ENCODE data around the gene ZSWIM6.

The ZSWIM6 gene

DNA sequence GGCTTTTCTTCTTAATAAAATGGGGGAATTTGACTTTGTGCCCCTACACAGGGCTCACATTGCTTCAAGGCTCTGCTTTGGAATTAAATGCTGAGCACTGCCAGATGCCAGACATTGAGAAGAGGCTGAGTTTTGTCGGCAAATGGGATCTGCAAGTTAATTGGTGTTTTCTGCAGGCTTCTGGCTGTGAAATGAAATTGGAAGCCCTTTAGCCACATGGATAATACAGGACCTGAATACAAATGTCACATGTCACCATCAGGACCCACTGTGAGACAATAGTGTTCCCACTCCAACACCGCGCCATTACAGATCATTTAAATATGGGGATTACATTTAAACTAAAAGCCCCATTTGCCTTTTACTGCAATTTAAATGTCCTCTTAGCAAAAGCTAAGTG lies 164.4 kb downstream of the ZSWIM6 start:
- no peak for DNase-seq

DNA sequence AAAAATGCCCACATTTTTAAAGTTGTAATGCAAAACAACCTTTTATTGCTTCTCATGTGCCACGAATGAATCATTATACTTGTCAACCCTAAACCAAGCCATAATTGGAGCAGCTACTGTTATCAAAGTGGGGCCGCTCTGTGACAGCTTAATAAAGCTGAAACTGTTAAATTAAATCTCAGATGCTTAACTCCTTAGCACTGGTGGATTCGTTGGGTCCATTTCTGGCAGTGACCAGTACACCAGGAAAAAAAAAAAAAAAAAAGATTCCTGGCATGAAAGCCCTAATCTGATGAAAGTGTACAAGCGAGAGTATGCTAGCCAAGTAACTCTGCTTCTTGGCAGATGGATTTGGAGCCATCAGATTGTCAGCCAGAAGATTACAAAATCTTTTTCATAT lies 164.8 kb downstream of the ZSWIM6 start:
- DNase-seq: no peak

DNA sequence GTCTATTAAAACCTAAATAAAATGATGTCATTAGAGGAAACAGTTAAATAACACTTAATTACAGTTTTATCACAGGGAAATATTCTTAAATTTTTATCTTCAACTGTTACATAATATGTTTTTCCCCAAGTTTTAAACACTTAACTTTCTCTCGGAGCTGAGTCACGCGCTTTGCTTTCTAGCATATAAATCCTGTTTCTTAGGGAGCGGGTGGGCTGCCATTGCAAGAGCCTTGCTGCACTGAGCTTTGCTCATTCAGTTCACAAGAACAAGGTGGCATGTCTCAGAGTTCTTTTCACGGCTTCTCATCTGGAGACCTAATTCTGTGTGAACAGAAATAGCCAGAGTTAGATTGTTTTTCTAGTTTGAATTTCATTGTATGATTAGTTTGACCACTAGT lies 166.1 kb downstream of the ZSWIM6 start:
- DNase-seq: no peak

DNA sequence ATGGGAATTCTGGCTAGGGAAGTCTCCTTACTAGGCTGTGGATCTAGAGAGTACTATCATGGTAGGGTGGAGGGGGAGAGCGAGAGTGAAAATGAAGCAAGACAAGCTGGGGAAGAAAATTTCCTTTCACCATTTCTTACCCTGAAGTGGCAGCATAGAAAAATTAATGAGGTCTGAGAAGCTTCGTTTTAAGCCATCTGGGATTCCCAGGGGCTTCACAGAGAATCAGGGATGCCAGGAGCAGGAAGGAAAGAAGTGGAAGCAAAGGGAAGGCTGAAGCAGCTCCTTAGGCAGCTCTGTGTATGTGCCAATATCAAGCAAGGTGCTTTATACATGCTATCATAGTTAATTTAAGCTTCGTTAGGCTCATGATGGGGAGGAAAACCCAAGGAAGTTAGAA lies 169.9 kb downstream of the ZSWIM6 start:
- DNase-seq: no peak

DNA sequence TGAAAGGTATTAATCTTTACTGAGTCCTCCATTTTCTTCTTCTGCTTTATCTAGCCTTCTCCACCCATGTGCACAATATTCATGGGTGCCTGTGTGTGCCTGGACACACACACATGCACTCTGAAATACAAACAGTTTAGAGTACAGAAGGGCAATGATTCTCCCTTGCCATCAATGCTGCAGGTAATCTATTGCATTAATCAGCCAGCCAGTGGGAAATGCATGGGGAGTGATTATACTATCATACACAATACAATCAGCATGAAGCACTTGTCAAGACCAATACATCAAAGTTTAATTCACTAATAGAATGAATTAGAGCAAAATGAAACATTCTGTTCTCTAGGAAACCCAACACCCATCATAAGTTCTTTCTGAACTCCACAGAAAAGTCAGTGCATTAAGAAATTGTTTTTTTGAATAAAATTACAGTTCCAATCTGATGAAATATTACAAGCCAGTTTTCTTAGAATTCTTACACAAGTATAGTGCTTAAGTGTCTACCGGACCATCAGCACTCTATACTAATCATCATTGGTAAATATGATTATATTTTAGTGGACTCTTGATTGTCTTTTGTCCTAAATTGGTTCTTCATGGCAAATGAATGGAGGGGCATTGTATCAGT lies 172.2 kb downstream of the ZSWIM6 start:
- no peak for DNase-seq

DNA sequence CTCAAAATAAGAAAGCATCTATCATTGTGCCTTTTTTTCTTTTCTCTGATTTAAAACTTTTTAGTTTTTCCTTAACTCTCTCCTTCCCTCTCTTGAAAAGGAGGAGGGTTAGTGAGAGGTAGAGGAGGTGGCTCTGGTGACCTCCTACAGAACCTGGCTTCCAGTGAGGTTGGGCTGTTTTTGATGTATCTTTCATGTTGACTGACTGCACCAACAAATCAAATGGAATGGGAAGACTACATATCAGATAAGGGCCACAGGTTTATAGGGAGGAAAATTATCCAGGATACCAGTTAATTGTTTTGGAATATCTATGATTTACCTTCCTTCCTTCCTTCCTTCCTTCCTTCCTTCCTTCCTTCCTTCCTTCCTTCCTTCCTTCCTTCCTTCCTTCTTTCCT lies 173.2 kb downstream of the ZSWIM6 start:
- no peak for DNase-seq

DNA sequence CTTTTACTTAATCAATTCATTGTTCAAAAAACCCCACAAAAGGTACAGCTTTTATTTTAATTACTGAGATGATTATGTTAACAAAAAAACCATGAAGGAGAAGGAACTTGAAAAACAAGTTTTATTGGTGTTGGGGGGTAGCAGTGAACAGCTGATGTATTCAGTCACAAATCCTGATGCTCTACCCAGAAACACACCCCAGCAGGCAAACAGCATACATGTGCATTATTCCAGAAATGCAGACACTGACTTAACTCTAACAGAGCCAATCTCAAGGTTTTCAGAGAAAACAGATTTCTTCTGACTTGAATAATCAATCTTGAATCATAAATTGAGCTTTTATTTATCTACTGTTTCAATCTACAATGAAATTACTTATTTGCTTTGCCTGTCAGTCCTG lies 175.2 kb downstream of the ZSWIM6 start:
- no peak for DNase-seq

DNA sequence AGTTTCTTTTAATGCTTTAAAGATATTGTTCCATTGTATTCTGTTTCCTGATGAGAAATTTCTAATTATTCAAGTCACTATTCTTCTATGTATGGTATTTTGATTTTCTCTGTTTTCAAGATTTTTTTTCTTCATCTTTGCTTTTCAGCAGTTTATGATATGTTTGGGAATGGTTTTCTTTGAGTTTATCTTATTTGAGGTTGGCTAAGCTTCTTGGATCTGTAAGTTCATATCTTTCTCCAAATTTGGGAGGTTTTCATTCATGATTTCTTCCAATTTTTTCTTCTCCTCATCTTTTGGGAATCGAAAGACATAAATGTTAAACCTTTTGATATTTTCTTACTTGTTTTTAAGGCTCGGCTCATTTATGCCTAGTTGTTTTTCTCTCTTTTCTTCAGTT lies 184.9 kb downstream of the ZSWIM6 start:
- DNase-seq: no peak

DNA sequence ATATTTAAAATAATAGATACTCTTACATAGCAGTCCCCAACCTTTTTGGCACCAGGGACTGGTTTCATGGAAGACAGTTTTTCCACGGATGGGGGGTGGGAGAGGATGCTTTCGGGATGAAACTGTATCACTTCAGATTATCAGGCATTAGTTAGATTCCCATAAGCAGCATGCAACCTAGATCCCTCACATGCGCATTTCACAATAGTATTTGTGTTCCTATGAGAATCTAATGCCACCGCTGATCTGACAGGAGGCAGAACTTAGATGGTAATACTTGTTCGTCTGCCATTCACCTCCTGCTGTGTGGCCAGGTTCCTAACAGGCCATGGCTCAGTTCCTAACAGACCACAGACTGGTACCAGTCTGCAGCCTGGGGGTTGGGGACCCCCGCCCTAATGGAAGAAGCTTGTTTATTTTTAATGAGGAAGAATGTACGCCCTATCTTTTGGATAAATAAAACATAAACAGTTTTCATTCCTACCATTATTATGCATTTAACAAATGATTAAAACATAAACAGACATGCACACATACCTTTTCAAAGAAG lies 187.7 kb downstream of the ZSWIM6 start:
- DNase-seq: no peak

DNA sequence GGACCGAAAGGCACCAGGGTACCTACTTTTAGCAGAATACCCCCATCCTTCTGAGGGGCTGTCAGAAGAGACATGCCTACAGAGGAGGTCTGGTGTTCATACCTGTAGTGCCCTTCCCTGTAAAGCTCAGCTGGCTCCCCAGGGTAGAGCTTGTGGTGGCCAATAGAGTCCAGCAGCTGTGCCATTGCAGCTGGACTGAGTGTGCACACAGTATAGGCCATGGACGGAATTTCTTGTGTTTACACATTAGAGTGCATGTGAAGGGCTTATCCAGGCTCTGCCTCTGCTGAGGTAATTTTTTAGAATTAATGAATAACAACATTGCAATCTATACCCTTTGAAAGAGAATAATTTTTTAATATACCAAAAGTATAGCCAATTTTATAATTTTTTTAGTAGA lies 191.0 kb downstream of the ZSWIM6 start:
- DNase-seq: no peak

DNA sequence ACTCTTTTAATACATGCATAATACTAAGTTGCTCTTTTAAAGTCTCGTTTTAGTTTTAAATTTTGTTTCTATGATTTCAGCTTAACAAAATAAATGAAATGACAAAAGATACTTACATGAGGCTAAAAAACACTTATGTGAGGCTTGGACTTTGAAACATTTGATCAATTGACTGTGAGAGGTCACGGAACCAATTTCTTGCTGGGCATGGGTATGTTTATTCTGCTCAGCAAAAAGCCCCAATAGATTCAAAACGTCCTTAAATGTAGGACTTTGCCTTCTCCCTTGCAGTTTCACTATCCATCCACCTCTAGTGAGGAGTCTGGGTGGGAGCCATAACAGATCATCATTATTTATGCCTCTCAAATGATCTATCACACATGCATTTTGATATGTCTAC lies 191.9 kb downstream of the ZSWIM6 start:
- DNase-seq: no peak

DNA sequence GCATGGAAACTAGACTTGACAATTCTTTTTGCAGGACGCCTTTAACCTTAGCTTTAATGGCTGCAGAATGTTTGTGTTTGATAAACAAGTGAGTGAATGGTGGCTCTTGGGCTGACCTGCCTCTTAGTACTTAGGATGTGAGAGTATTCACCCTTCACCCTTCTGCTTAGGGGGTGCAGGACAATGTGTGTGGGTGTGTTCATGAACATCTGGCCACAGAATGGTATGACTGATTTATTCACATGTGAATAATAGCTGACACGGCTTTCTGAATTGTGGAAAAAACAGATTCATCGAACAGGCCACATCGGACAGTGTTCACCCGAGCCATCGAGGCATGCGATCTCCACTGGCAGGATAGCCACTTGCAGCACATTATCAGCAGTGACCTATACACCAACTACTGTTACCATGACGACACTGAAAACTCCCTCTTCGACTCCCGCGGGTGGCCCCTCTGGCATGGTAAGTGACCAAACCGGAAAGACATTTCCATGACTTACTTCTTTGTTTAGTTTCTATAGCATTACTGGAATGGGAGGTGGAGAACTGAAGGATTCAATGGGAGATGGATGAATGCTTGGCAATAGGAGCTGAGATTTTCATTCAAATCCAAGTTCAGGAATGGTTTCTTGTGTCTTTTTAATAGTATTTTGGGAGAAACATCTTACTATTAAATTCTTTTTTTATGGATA lies 193.6 kb downstream of the ZSWIM6 start:
- no peak for DNase-seq

DNA sequence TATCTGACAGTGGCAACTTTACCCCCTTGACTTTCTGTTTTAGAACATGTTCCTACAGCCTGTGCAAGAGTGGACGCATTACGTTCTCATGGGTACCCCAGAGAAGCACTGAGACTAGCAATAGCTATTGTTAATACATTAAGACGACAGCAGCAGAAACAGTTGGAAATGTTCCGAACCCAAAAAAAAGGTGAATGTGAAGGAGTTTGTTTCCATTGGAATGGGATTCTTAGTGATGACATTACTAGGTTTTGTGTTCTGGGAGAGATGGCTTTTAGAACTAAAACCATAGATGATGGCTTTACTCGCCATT lies 194.1 kb downstream of the ZSWIM6 start:
- no peak for DNase-seq

DNA sequence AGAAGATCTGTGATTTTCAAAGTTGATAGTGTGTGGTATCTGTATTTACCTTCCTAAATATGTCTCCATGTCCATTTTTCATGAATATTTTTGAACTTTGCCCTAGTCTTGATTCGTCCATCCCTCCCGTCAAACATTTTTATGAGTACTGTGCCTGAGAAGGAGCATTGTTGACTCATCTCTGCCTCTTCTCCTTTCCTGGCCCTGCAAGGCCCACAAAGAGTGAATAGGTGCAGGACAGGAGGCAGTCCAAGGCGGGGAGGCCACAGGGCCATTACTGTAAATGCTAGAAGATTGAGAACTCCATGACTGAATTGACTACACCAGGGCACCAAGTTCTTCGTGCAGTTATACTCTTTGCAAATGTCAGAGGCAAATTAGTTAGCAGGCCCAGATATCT lies 200.9 kb downstream of the ZSWIM6 start:
- no peak for DNase-seq

DNA sequence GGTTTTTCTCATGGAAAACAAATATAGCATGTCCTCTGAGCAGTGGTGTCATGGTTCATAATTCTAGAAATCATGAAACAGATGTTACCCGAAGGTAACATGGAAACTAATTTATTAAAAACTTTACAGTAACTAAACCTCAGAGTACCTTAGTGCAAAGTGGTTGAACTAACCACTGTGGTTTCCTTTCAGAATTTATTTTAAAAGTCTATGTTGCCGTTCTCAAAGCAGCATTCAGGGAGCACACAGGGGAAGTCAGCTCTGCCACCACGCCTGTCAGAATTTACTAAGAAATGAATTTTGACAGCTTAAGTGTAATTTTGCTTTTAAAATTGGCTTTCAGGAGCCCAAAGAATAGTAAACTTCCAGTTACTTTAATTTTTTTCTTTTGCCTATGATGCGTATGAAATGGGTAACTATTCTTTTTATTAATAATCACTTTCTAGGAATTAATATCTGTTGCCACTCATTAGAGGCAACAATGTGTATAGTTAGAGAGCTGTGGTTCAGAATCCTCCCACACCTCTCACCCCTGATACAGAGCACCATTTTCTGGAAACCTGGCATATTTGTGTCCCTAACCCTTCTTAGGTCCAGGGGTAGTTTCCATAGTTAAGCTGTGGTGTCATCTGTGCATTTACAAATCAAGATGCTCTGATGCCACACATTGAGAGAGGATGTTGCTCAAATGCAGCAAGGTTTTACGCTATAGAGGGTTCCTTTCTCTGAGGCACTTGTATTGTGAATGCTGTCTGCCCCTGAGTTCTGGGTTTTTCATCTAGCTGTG lies 202.6 kb downstream of the ZSWIM6 start:
- peak; percentile 35 for DNase-seq

DNA sequence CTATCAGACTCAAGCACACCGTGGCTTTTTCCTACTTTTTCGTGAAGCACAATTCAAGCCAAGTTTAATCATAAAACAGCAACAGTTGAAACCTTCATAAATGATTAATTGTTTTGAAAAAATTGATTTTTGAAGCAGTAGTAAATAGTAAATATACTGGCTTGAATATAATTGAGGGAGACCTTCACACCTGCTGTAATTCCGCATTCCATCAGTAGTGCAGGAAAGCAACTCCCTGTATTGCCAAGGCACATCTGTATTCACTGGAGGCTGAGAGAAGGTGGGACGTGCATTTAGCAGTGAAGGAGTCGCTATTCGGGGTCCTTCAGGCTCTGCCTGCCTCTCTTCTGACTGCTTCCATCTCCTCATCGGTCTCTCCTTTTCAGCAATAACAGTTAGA lies 203.8 kb downstream of the ZSWIM6 start:
- DNase-seq: no peak

DNA sequence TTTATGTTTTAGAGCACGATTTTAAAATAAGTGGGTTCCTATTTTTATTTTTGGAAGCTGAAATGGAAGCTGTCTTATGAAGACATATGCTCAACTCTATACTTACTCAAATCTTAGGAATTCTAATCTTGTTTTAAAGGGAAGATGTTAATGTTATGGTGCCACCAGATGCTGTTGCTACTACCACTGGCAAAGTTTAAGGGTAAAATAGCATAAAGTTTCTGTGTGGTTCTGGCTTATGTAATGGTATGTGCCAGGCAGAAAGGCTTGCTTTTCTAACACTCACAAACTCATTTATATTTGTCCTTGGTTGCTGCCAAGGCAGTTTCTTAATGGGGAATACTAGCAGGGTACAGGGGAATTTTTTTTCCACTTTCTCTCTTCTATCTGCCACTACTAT lies 204.9 kb downstream of the ZSWIM6 start:
- DNase-seq: no peak

DNA sequence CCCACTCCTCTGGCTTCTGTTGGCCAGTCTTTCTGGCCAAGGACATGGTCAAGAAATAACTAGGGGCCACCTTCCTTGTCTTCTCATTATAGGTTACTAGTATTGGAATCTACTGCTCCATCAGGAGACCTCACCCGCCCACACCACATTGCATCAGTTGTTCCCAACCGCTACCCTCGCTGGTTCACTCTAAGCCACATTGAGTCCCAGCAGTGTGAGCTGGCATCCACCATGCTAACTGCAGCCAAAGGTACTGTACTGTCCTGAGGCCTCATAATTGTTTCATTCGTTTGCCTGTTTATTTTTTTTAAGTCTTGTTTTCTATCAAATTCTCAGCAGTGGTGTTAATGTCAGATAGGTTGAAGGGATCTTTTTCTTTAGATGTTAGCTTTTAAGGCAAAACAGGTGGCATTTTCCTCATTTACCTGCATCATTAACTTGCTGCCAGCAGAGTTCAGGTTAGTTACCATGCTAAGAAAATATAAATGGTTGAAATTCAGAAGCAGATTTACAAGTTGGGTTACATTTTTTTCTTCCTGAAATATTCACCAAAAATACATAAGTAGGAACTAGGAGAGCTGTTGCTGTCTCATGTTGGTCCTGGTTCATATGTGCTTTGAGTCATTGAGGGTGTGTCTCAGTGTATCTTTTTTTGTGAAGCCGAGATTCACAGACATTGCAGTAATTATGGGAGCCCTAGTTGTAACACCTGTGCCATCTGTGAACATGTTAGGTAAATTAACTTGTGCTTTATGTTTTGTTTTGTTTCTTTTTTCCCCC lies 206.9 kb downstream of the ZSWIM6 start:
- no peak for DNase-seq

DNA sequence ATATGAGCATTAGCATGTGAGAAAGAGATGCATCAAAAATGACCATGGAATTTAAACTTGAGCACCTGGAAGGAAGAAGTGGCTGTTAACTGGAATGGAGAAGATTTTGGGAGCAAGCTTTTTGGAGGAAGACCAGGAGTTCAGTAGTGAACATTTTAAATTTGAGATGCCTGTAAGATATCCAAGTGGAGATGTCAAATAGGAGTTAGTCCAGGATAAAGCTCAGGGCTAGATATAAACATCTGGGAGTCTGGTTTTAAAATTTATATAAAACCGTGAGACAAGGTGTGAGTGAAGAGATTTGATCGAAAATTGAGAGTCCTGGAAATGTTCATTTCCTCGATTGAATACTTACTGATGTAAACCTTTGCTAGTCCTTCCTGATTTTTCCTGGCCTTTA lies 217.5 kb downstream of the ZSWIM6 start:
- DNase-seq: no peak

DNA sequence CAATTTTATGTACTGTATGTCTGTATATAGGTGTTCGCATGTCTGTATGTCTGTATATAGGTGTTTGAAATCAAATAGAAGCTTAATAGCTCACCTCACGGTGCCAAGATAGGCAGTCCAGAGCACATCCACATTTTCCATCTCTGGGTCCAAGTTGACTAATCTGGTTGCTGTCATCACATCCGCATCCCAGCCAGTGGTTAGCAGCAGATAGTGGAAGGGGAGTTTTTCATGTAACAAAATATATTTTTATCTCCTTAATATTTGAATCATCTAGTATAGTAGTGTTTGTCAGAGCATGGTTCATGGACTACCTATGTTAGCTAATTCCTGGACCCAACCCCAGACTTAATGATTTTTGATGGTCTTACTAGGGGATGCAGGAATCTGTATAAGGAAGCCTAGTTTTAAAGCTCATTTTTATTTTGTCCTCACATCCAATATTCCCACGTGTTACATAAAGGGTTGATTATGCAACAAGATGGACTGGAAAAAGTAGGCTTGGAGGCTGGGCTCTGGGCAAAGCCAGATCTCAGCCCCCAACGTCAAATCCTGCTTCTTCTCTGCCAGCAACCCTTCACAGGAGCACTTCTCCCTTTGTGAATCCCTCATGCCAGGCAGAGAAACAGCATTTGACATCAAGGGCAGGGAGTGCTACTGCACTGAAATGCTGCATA lies 219.7 kb downstream of the ZSWIM6 start:
- no peak for DNase-seq

DNA sequence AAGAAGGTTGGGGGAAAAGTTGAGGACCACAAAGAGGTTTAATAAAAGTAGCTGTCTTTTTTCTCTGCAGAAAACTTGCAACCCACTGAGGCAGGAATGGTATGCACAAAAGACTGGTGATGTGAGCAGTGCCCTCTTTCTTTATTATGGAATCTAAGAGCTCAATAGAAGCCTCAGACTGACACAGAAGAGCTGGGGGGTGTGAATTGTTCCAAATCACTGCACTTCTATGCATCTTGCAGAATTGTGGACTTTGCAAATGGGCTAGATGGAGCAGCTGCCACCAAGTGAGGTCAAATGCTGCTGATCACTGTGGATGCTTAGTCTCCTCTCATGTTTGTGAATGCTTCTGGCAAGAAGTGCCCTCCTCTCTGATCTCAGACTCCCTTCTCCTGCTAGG lies 227.1 kb downstream of the ZSWIM6 start:
- no peak for DNase-seq

DNA sequence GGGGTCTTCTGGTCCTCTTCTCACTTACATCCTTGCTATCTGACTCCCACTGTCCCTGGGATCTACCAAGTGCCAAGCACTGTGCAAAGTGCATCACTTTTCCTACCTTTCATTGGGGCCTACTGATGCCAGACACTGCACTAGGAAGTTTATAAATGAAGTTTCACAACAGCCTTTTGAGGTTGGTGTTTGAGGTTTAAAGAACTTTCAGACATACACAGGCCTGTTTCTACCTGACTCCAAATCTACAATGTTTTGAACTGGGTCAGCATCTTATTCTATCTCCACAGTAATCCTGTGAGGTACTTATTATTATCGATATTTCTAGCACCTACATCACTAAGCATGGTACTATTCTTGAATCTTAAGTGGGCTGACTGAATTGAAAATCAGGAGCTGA lies 227.7 kb downstream of the ZSWIM6 start:
- no peak for DNase-seq

DNA sequence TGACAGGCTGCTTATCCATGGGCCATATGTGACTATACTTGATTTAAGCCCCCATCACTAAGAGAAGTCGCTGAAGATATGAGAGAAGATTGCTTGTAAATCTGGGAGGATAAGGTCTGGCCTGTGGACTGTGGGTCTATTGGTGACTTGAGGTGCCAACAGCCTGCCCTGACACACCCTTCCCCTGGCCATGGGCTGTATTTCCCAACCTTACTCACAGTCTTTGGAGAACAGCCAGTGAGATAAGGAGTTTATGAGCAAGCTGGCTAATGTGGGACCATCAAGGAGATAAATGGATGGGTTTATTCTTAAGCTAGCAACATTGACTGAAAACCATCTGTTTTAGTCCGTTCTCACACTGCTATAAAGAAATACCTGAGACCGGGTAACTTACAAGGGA lies 231.3 kb downstream of the ZSWIM6 start:
- no peak for DNase-seq

Data from activated CD4-positive, alpha-beta T cell treated with anti-CD3 and anti-CD28 coated beads, Interleukin-2, Interleukin-6, amounts not matched to agents 100 ng/mL and 50 ng/mL, durations not matched to agents 16 hours and 8 hours (primary cell).